Omental fat pad (tissue), 4 donors: ENCODE results near the gene TEX53. TPM values are rescaled to one million over a fixed set of nuclear protein-coding genes. Genes with fewer than 3 reads are reported as not detected.

Source experiments
- ATAC-seq: fragments of 150-250 bp; one replicate; pipeline ENCODE4 v1.9.1; 2016; ENCODE audit warnings: mild to moderate bottlenecking, moderate library complexity; ENCODE audit not compliant: low FRiP score
- DNase-seq: peaks from one replicate; pipeline ENCODE4 v3.0.0-alpha.2; 2019; ENCODE audit warnings: low spot score
- CTCF ChIP-seq, 3 donors: fragments of 450-650 bp; IDR thresholded peaks; one replicate each; pipeline ENCODE4 v1.5.1; 2016 to 2017; ENCODE audit warnings: antibody characterized with exemption in 3 of 3, mild to moderate bottlenecking in 3 of 3, moderate library complexity in 2 of 3
- total RNA-seq, 4 donors: library from RNA; depleted of rRNA; stranded (reverse); fragments of >200 nt; gene quantifications; one replicate each; pipeline ENCODE4 v1.1.0, GENCODE V29; 2016

The TEX53 gene
- total RNA-seq, 4 donors from 2014 or later: not detected

GRCh38 chr9:114680259-114681001 is 22.8 kb upstream of the TEX53 start:
- ATAC-seq (no peak), DNase-seq (no peak)
- TF ChIP-seq CTCF (IDR thresholded peaks at IDR 0.05): no peak

GRCh38 chr9:114678795-114679194 is 21.2 kb upstream of the TEX53 start:
- ATAC-seq (no peak), DNase-seq (no peak)
- no peak for TF ChIP-seq CTCF (IDR thresholded peaks at IDR 0.05)

DNA sequence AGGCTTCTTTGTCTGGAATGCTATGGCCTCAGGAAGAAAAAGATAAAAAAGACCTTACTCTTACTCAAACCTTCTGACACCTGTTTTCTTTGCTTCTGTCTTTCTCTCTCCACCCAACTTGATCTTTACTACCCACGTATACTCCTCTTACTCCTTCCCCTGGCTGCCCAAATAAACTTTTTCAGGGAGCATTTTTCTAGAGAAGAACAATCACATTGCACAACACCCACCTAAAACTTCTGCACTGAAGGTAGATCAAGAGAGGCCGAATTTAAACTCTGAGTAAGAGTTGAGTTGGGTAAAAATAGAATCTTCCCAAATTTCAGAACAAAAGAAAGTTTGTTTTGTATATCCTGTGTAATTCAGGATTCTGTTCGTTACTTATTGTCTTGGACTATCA is 20.5 kb upstream of the TEX53 start:
- DNase-seq (no peak), ATAC-seq (no peak)
- TF ChIP-seq CTCF (IDR thresholded peaks at IDR 0.05): no peak

GRCh38 chr9:114677418-114677817 is 19.8 kb upstream of the TEX53 start:
- ATAC-seq (peak; percentile 78), DNase-seq (peak; percentile 59)
- no peak for TF ChIP-seq CTCF (IDR thresholded peaks at IDR 0.05)

GRCh38 chr9:114676901-114677300 is 19.3 kb upstream of the TEX53 start:
- ATAC-seq (no peak), DNase-seq (no peak)
- no peak for TF ChIP-seq CTCF (IDR thresholded peaks at IDR 0.05)

DNA sequence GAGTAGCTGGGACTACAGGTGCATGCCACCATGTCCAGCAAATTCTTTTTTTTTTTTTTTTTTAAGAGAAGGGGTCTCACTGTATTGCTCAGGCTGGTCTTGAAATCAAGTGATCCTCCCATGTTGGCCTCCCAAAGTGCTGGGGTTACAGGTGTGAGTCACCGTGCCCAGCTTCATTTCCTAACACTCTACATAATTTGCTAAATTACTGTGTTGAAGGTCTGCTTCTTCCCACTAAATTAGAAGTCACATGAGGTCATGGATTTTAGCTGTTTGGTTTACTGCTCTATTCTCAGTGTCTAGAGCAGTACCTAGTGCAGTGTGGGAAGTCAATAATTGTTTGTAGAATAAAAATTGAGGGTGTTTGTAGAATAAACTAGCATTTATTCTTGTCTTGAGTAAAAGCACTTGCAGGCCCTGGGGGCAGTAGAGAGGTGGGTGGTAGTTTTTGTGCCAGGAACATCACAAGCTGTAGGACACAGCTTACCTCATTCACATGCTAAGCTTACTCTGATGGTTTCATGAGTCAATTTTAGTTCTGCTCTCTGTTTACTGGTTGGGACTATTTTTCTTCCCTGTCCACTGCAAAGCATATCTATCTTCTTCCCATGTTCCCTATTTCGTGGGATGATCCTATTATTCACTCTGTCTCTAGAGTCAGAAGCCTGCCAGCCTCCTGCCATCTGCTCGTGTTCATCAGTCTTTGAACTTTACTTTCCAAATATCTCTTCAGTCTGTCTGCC is 17.4 kb upstream of the TEX53 start:
- DNase-seq (no peak), ATAC-seq (no peak)
- no peak for TF ChIP-seq CTCF (IDR thresholded peaks at IDR 0.05)
